ENCODE results near the gene ZNF106. TPM values are rescaled to one million over a fixed set of nuclear protein-coding genes. Genes with fewer than 3 reads are reported as not detected.

ZNF106 gene
- total RNA-seq, 1 experiment from 2014 or later: 73.4 TPM

DNA sequence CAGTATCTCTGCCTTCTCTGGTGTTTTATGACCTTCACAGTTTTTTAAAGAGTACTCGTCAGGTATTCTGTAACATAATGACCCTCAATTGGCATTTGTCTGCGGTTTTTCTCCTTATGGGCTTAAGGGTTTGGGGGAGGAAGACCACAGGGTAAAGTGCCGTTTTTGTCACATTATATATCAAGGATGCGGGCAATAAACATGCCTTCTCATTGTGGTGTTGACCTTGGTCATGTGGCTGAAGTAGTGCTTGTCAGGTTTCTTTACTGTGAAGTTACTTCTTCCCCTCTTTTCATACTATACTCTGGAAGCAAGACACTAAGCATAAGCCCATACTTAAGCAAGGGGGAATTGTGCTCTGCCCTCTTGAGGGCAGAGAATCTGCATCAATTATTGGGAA is 115.0 kb downstream of the ZNF106 start:
- H3K36me3 ChIP-seq (ENCODE audit: low read depth): no peaks in the 10 kb centered on the region
- no peaks in the 10 kb centered on the region for H3K79me2 ChIP-seq (ENCODE audit: low read depth)
- no peak for TF ChIP-seq EZH2 (IDR thresholded peaks at IDR 0.05; ENCODE audit: low read depth)
- TF ChIP-seq, protein P1, sequence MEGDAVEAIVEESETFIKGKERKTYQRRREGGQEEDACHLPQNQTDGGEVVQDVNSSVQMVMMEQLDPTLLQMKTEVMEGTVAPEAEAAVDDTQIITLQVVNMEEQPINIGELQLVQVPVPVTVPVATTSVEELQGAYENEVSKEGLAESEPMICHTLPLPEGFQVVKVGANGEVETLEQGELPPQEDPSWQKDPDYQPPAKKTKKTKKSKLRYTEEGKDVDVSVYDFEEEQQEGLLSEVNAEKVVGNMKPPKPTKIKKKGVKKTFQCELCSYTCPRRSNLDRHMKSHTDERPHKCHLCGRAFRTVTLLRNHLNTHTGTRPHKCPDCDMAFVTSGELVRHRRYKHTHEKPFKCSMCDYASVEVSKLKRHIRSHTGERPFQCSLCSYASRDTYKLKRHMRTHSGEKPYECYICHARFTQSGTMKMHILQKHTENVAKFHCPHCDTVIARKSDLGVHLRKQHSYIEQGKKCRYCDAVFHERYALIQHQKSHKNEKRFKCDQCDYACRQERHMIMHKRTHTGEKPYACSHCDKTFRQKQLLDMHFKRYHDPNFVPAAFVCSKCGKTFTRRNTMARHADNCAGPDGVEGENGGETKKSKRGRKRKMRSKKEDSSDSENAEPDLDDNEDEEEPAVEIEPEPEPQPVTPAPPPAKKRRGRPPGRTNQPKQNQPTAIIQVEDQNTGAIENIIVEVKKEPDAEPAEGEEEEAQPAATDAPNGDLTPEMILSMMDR (conservative IDR thresholded peaks at IDR 0.05): no peak
- intact Hi-C loops (cut with micrococcal nuclease; ENCODE audit: unreplicated experiment): no loop called here
- BruUV-seq (replicated peaks): no TSS peak
- no peak overlapping the region for H3K27ac ChIP-seq
- no peaks in the 10 kb centered on the region for H3K9me2 ChIP-seq (ENCODE audit: insufficient read depth)
- DNase-seq: no peak
- H3K4me1 ChIP-seq (replicated peaks; ENCODE audit: insufficient read depth): no peaks in the 10 kb centered on the region
- no peak overlapping the region for H3K4me3 ChIP-seq
- no peaks in the 10 kb centered on the region for H3K27me3 ChIP-seq (ENCODE audit: insufficient read depth, low read depth)
- peaks cover 3% of the 10 kb centered on the region; the same call in 1 of the 2 replicates for H3K9me3 ChIP-seq (ENCODE audit: insufficient read depth, low read depth)
- POLR2A ChIA-PET (ENCODE audit: unreplicated experiment): no interaction called here
- H3F3A ChIP-seq (ENCODE audit: insufficient read depth, low read depth): no peaks in the 10 kb centered on the region
- H4K20me1 ChIP-seq (ENCODE audit: insufficient read depth): no peaks in the 10 kb centered on the region
- H3K4me2 ChIP-seq: no peak overlapping the region
- no peak overlapping the region for H2AFZ ChIP-seq
- CTCF ChIA-PET: no interaction called here

DNA sequence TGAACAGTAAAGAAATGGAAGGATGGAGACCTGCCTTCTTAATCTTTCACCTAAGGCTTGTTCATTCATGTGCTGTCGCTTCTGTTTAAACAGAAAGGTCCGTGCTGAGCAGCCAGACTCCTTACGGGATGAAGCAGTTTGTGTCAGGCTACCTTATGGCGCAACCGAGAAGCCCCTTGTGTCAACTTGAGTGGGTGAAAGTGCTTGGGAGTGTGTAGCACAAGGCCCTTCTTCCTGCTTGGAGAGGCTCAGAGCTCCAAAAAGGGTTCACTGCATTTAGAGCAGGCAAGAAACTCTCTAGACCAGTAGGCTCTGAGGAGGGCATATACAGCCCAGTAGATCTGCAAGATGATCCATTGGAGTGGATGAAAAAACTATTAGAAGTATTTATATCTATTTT is 115.7 kb downstream of the ZNF106 start:
- CTCF ChIA-PET: interaction anchor here (0.6 kb wide), 1 partner anchor 105 kb away, joined by 6 read pairs; no protein-coding TSS in a partner anchor
- Histone ChIP-seq H3K9me3 (ENCODE audit: insufficient read depth, low read depth) (peaks cover 3% of the 10 kb centered on the region; the same call in 1 of the 2 replicates), H3K79me2 (ENCODE audit: low read depth) (no peaks in the 10 kb centered on the region), H4K20me1 (ENCODE audit: insufficient read depth) (no peaks in the 10 kb centered on the region), H3K9me2 (ENCODE audit: insufficient read depth) (no peaks in the 10 kb centered on the region), H3K27me3 (ENCODE audit: insufficient read depth, low read depth) (no peaks in the 10 kb centered on the region), H3K36me3 (ENCODE audit: low read depth) (no peaks in the 10 kb centered on the region), H3K4me1 (replicated peaks; ENCODE audit: insufficient read depth) (no peaks in the 10 kb centered on the region), H2AFZ (no peak overlapping the region), H3K4me3 (no peak overlapping the region), H3K4me2 (no peak overlapping the region), H3K27ac (no peak overlapping the region), H3F3A (ENCODE audit: insufficient read depth, low read depth) (no peaks in the 10 kb centered on the region)
- POLR2A ChIA-PET (ENCODE audit: unreplicated experiment): no interaction called here
- DNase-seq: no peak
- TF ChIP-seq EZH2 (IDR thresholded peaks at IDR 0.05; ENCODE audit: low read depth): no peak
- TF ChIP-seq, protein P1 (conservative IDR thresholded peaks at IDR 0.05): no peak
- no TSS peak for BruUV-seq (replicated peaks)
- intact Hi-C loops (cut with micrococcal nuclease; ENCODE audit: unreplicated experiment): no loop called here

DNA sequence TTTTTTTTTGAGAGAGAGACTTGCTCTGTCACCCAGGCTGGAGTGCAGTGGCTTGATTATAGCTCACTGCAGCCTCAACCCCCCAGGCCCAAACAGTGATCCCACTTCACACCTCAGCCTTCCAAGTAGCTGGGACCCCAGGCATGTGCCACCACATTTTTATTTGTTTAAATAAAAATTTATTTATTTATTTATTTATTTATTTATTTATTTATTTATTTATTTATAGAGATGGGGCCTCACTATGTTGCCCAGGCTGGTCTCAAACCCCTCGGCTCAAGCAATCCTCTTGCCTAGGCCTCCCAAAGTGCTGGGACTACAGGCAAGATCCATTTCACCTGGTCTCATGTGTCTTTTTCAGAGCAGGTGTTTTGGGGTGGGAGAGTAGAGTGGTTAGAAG is 116.1 kb downstream of the ZNF106 start:
- ChIA-PET POLR2A (ENCODE audit: unreplicated experiment) (no interaction called here), CTCF (interaction anchor here (0.6 kb wide), 1 partner anchor 105 kb away, joined by 6 read pairs; no protein-coding TSS in a partner anchor)
- no TSS peak for BruUV-seq (replicated peaks)
- Histone ChIP-seq H3K79me2 (ENCODE audit: low read depth) (no peaks in the 10 kb centered on the region), H4K20me1 (ENCODE audit: insufficient read depth) (no peaks in the 10 kb centered on the region), H3F3A (ENCODE audit: insufficient read depth, low read depth) (no peaks in the 10 kb centered on the region), H3K4me1 (replicated peaks; ENCODE audit: insufficient read depth) (no peaks in the 10 kb centered on the region), H3K27me3 (ENCODE audit: insufficient read depth, low read depth) (no peaks in the 10 kb centered on the region), H3K9me3 (ENCODE audit: insufficient read depth, low read depth) (peaks cover 3% of the 10 kb centered on the region; the same call in 1 of the 2 replicates), H3K9me2 (ENCODE audit: insufficient read depth) (no peaks in the 10 kb centered on the region), H3K36me3 (ENCODE audit: low read depth) (no peaks in the 10 kb centered on the region), H3K27ac (no peak overlapping the region), H3K4me3 (no peak overlapping the region), H2AFZ (no peak overlapping the region), H3K4me2 (no peak overlapping the region)
- no peak for DNase-seq
- intact Hi-C loops (cut with micrococcal nuclease; ENCODE audit: unreplicated experiment): no loop called here
- TF ChIP-seq, protein P1 (conservative IDR thresholded peaks at IDR 0.05): no peak
- TF ChIP-seq EZH2 (IDR thresholded peaks at IDR 0.05; ENCODE audit: low read depth): no peak

Measured in PC-9 (cell line).